Mucosa of descending colon (tissue), 3 donors: ENCODE results near the gene RIC8B. TPM values are rescaled to one million over a fixed set of nuclear protein-coding genes. Genes with fewer than 3 reads are reported as not detected.

ENCODE experiments used
- ATAC-seq: fragments of 200-7000 bp; cut with Tn5 transposase; one replicate; pipeline ENCODE4 v1.9.1; 2020; ENCODE audit warnings: mild to moderate bottlenecking, moderate library complexity
- DNase-seq, 3 donors: peaks; one replicate each; pipeline ENCODE4 v3.0.0-alpha.2; 2020
- H3K36me3 ChIP-seq: fragments of 200-600 bp; one replicate; pipeline ENCODE4 v1.8.0; 2021; ENCODE audit warnings: low read depth, mild to moderate bottlenecking
- H3K4me1 ChIP-seq: fragments of 200-600 bp; one replicate; pipeline ENCODE4 v1.8.0; 2021; ENCODE audit warnings: low read depth, mild to moderate bottlenecking
- H3K4me3 ChIP-seq: fragments of 200-600 bp; one replicate; pipeline ENCODE4 v1.8.0; 2021; ENCODE audit warnings: mild to moderate bottlenecking
- H3K9me3 ChIP-seq: fragments of 200-600 bp; one replicate; pipeline ENCODE4 v1.8.0; 2021; ENCODE audit warnings: mild to moderate bottlenecking
- CTCF ChIP-seq: fragments of 200-600 bp; IDR thresholded peaks from one replicate; pipeline ENCODE4 v1.8.0; 2022; ENCODE audit warnings: antibody characterized with exemption, mild to moderate bottlenecking
- intact Hi-C, 2 donors: fragments of 100-400 bp; cut with DNase I in 1 of 2; cut with micrococcal nuclease in 1 of 2; formaldehyde crosslinking; loops; one replicate each; pipeline versions ENCODE4 v1.11.0 to v1.11.1; 2022; cut with DNase I, micrococcal nuclease
- total RNA-seq, 3 donors: library from RNA; stranded (reverse); fragmentation: NEBNext Ultra II Directional in 2 of 3; extraction: Animal tissue kit (Norgen Biotek cat#: 25700) in 2 of 3; gene quantifications; one replicate each; pipeline versions ENCODE4 v1.2.1 to v1.2.4, GENCODE V29; 2021 to 2023
- donor health status: DM: no; HTN: no; CAD: no; lungs with moderate emphysema.
- donor health status: DM: no; HTN: no; CAD: no.
- donor health status: DM: no; HTN: yes; CAD: no.

The RIC8B gene
- total RNA-seq, 3 donors from 2014 or later: 13.3 to 25.3 (median 15.2) TPM

- Histone ChIP-seq H3K36me3 (no peaks in the 10 kb centered on the region), H3K4me1 (peaks cover 6% of the 10 kb centered on the region), H3K4me3 (no peak overlapping the region), H3K9me3 (no peaks in the 10 kb centered on the region)
- intact Hi-C loops: no loop called here
- TF ChIP-seq CTCF: no peak
- DNase-seq (no peak), ATAC-seq (no peak)
These were observed 31.1 kb upstream of the RIC8B start for GRCh38 chr12:106743270-106743988.

GRCh38 chr12:106744600-106744999 is 29.9 kb upstream of the RIC8B start:
- peaks cover under 1% of the 10 kb centered on the region for H3K4me1 ChIP-seq
- ATAC-seq (no peak), DNase-seq (no peak)
- no peaks in the 10 kb centered on the region for H3K36me3 ChIP-seq
- intact Hi-C loops: no loop called here
- no peak overlapping the region for H3K4me3 ChIP-seq
- no peak for TF ChIP-seq CTCF
- no peaks in the 10 kb centered on the region for H3K9me3 ChIP-seq

GRCh38 chr12:106745181-106745745 is 29.2 kb upstream of the RIC8B start:
- ATAC-seq (no peak), DNase-seq (no peak)
- intact Hi-C loops: no loop called here
- H3K4me1 ChIP-seq: no peaks in the 10 kb centered on the region
- no peaks in the 10 kb centered on the region for H3K36me3 ChIP-seq
- no peaks in the 10 kb centered on the region for H3K9me3 ChIP-seq
- no peak overlapping the region for H3K4me3 ChIP-seq
- TF ChIP-seq CTCF: no peak

GRCh38 chr12:106747973-106748436 is 26.5 kb upstream of the RIC8B start:
- no peak for TF ChIP-seq CTCF

GRCh38 chr12:106750524-106750923 is 24.0 kb upstream of the RIC8B start:
- no peaks in the 10 kb centered on the region for H3K9me3 ChIP-seq
- no peaks in the 10 kb centered on the region for H3K4me1 ChIP-seq
- intact Hi-C loops: no loop called here
- H3K36me3 ChIP-seq: no peaks in the 10 kb centered on the region
- ATAC-seq: no peak
- TF ChIP-seq CTCF: no peak
- DNase-seq: no peak
- no peak overlapping the region for H3K4me3 ChIP-seq

More at GRCh38 chr12:106747973-106748436, 26.5 kb upstream of the RIC8B start:
- H3K4me3 ChIP-seq: no peak overlapping the region
- H3K9me3 ChIP-seq: no peaks in the 10 kb centered on the region
- H3K36me3 ChIP-seq: no peaks in the 10 kb centered on the region
- H3K4me1 ChIP-seq: no peaks in the 10 kb centered on the region
- intact Hi-C loops: no loop called here
- ATAC-seq (peak; percentile 51), DNase-seq (no peak)
